ENCODE measurements around the gene NOTCH3.

Gene NOTCH3

GRCh38 chr19:15235781-15236180 lies 35.0 kb upstream of the NOTCH3 start:
- TF ChIP-seq, protein P1, sequence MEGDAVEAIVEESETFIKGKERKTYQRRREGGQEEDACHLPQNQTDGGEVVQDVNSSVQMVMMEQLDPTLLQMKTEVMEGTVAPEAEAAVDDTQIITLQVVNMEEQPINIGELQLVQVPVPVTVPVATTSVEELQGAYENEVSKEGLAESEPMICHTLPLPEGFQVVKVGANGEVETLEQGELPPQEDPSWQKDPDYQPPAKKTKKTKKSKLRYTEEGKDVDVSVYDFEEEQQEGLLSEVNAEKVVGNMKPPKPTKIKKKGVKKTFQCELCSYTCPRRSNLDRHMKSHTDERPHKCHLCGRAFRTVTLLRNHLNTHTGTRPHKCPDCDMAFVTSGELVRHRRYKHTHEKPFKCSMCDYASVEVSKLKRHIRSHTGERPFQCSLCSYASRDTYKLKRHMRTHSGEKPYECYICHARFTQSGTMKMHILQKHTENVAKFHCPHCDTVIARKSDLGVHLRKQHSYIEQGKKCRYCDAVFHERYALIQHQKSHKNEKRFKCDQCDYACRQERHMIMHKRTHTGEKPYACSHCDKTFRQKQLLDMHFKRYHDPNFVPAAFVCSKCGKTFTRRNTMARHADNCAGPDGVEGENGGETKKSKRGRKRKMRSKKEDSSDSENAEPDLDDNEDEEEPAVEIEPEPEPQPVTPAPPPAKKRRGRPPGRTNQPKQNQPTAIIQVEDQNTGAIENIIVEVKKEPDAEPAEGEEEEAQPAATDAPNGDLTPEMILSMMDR (IDR thresholded peaks at IDR 0.05; ENCODE audit: low read depth, low read length), result no peak
- no peak overlapping the region for H3K4me3 ChIP-seq (ENCODE audit: low read depth, low read length)

DNA sequence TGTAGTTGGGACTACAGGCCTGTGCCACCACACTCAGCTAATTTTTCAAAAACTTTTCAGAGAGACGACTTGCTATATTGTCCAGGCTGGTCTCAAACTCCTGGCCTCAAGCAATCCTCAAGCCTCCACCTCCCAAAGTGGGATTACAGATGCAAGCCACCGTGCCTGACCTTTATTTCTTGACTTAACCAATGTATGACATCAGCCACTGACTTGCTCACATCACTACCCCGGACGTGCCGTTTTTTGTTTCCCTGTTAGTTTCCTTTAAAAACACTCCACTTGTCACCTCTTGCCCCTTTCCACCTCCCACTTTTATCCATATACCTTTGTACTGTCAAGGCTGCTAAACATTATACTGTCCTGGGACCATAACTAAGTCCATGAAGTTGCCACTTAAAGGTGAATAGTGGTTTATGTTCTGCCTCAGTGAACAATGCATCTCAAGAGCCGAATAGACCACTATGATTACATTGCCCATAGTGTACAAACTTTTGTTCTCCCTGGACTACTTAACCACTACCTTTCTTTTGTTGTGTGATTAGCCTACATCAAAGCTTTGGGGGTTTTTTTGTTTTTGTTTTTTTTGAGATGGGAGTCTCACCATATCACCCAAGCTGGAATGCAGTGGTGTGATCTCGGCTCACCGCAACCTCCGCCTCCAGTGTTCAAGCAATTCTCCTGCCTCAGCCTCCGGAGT lies 33.8 kb upstream of the NOTCH3 start:
- no peak overlapping the region for H3K4me3 ChIP-seq (ENCODE audit: low read depth, low read length)
- TF ChIP-seq, protein P1 (IDR thresholded peaks at IDR 0.05; ENCODE audit: low read depth, low read length), result no peak

GRCh38 chr19:15231271-15231670 lies 30.5 kb upstream of the NOTCH3 start:
- TF ChIP-seq, protein P1 (IDR thresholded peaks at IDR 0.05; ENCODE audit: low read depth, low read length), result no peak

GRCh38 chr19:15227261-15227660 lies 26.5 kb upstream of the NOTCH3 start:
- TF ChIP-seq, protein P1 (IDR thresholded peaks at IDR 0.05; ENCODE audit: low read depth, low read length), result no peak

More at GRCh38 chr19:15231271-15231670, 30.5 kb upstream of the NOTCH3 start:
- H3K4me3 ChIP-seq (ENCODE audit: low read depth, low read length), result no peak overlapping the region

DNA sequence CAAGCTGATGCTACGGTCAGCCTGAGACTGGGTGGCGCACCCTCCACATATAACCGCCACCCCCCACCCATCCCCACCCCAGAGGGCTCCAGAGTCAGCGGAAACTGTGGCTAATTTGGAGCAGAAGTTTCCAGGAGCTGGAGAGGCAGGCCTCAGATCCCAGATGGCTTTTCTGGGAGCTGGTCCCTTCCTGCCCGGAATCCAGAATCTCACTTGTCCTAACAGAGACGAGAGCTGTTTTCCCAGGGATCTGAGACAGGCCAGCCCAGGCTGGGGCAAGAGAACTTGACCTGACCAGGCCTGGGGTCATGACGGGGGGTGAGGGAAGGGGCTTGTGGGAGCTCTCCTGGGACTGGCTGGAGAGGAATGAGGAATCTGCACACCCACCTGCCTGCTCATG lies 25.0 kb upstream of the NOTCH3 start:
- TF ChIP-seq, protein P1 (IDR thresholded peaks at IDR 0.05; ENCODE audit: low read depth, low read length), result no peak
- no peak overlapping the region for H3K4me3 ChIP-seq (ENCODE audit: low read depth, low read length)

More at GRCh38 chr19:15227261-15227660, 26.5 kb upstream of the NOTCH3 start:
- H3K4me3 ChIP-seq (ENCODE audit: low read depth, low read length), result no peak overlapping the region

- H3K4me3 ChIP-seq (ENCODE audit: low read depth, low read length), result peak overlapping the region; percentile 57
Measured at GRCh38 chr19:15223649-15224361, 23.0 kb upstream of the NOTCH3 start.

More at GRCh38 chr19:15223649-15224361, 23.0 kb upstream of the NOTCH3 start:
- TF ChIP-seq, protein P1 (IDR thresholded peaks at IDR 0.05; ENCODE audit: low read depth, low read length), result no peak
